Subcutaneous abdominal adipose tissue (tissue), 5 donors: ENCODE data around the gene FAM193A.
A peak's percentile ranks its signal among the peaks of the same experiment; 100 is the strongest.

Experiments
- H3K27ac ChIP-seq: one replicate; pipeline ENCODE4 v1.7.0; 2013; ENCODE audit warnings: low read depth, mild to moderate bottlenecking, inconsistent platforms, low read length, moderate library complexity
- H3K27me3 ChIP-seq, 5 donors: one replicate each; pipeline ENCODE4 v1.7.0; 2013; ENCODE audit warnings: low read length in 5 of 5, inconsistent platforms in 1 of 5; ENCODE audit not compliant: control insufficient read depth in 5 of 5, insufficient read depth in 4 of 5
- H3K36me3 ChIP-seq, 5 donors: one replicate each; pipeline ENCODE4 v1.7.0; 2013; ENCODE audit warnings: low read length in 5 of 5; ENCODE audit not compliant: control insufficient read depth in 5 of 5, insufficient read depth in 5 of 5
- H3K4me1 ChIP-seq, 5 donors: one replicate each; pipeline ENCODE4 v1.7.0; 2013; ENCODE audit warnings: low read length in 5 of 5, mild to moderate bottlenecking in 3 of 5, moderate library complexity in 1 of 5; ENCODE audit not compliant: control insufficient read depth in 5 of 5, insufficient read depth in 5 of 5
- H3K4me3 ChIP-seq, 5 donors: one replicate each; pipeline ENCODE4 v1.7.0; 2013; ENCODE audit warnings: low read length in 5 of 5, low read depth in 1 of 5
- H3K9ac ChIP-seq, 5 donors: one replicate each; pipeline ENCODE4 v1.7.0; 2013; ENCODE audit warnings: low read length in 5 of 5, mild to moderate bottlenecking in 4 of 5, moderate library complexity in 3 of 5
- H3K9me3 ChIP-seq, 5 donors: one replicate each; pipeline ENCODE4 v1.7.0; 2013; ENCODE audit warnings: low read length in 5 of 5; ENCODE audit not compliant: control insufficient read depth in 5 of 5
- donor health status: healthy.
- donor health status: healthy.
- donor health status: healthy.
- donor health status: healthy.
- donor health status: healthy.

FAM193A gene

GRCh38 chr4:2745981-2746806 lies 209.7 kb downstream of the FAM193A start:
- Histone ChIP-seq H3K9ac (peak overlapping the region in 1 of 5 donors; percentile 44), H3K4me1 (peaks cover 0 to 15% (median 4%) of the 10 kb centered on the region in 5 donors), H3K27ac (no peak overlapping the region), H3K4me3 (no peak overlapping the region), H3K27me3 (no peaks in the 10 kb centered on the region), H3K9me3 (no peaks in the 10 kb centered on the region), H3K36me3 (peaks cover 0 to 70% (median 63%) of the 10 kb centered on the region in 5 donors)

GRCh38 chr4:2746891-2747695 lies 210.6 kb downstream of the FAM193A start:
- no peak overlapping the region for H3K27ac ChIP-seq
- peaks cover 0 to 15% (median 4%) of the 10 kb centered on the region in 5 donors for H3K4me1 ChIP-seq
- H3K9me3 ChIP-seq, result no peaks in the 10 kb centered on the region
- no peaks in the 10 kb centered on the region for H3K27me3 ChIP-seq
- H3K9ac ChIP-seq, result peak overlapping the region in 1 of 5 donors; percentile 16
- no peak overlapping the region for H3K4me3 ChIP-seq
- H3K36me3 ChIP-seq, result peaks cover 0 to 61% (median 56%) of the 10 kb centered on the region in 5 donors

- no peak overlapping the region for H3K9ac ChIP-seq
Measured at GRCh38 chr4:2750719-2751605, 214.5 kb downstream of the FAM193A start.

GRCh38 chr4:2753436-2753835 lies 217.0 kb downstream of the FAM193A start:
- H3K9me3 ChIP-seq, result no peaks in the 10 kb centered on the region
- H3K4me1 ChIP-seq, result peaks cover 3 to 22% (median 15%) of the 10 kb centered on the region in 5 donors
- H3K36me3 ChIP-seq, result peaks cover 0 to 9% (median 4%) of the 10 kb centered on the region in 5 donors
- H3K27ac ChIP-seq, result no peak overlapping the region
- no peak overlapping the region for H3K4me3 ChIP-seq
- H3K27me3 ChIP-seq, result no peaks in the 10 kb centered on the region
- H3K9ac ChIP-seq, result no peak overlapping the region

More at GRCh38 chr4:2750719-2751605, 214.5 kb downstream of the FAM193A start:
- no peaks in the 10 kb centered on the region for H3K9me3 ChIP-seq
- H3K27me3 ChIP-seq, result no peaks in the 10 kb centered on the region
- H3K36me3 ChIP-seq, result peaks cover 0 to 26% (median 23%) of the 10 kb centered on the region in 5 donors
- H3K4me3 ChIP-seq, result no peak overlapping the region
- H3K27ac ChIP-seq, result no peak overlapping the region
- H3K4me1 ChIP-seq, result peaks cover 3 to 27% (median 14%) of the 10 kb centered on the region in 5 donors

- H3K36me3 ChIP-seq, result peaks cover 0 to 9% (median 0%) of the 10 kb centered on the region in 5 donors
- no peaks in the 10 kb centered on the region for H3K9me3 ChIP-seq
- peak overlapping the region in 4 of 5 donors; percentile 77 to 90 (median 87) for H3K9ac ChIP-seq
- peaks cover 3 to 22% (median 15%) of the 10 kb centered on the region in 5 donors for H3K4me1 ChIP-seq
- H3K27me3 ChIP-seq, result no peaks in the 10 kb centered on the region
- H3K4me3 ChIP-seq, result peak overlapping the region; percentile 61 to 88 (median 83)
- H3K27ac ChIP-seq, result peak overlapping the region; percentile 57
Measured at GRCh38 chr4:2754848-2755819, 218.7 kb downstream of the FAM193A start.

GRCh38 chr4:2755821-2756690 lies 219.6 kb downstream of the FAM193A start, which contains the start of gene TNIP2:
Gene TNIP2 (minus strand): TSS chr4:2756336. CDS start chr4:2756289, 47 bp downstream.
- Histone ChIP-seq H3K27ac (peak within 1 kb of the TSS; percentile 57), H3K9ac (peak within 1 kb of the TSS; percentile 48 to 90 (median 86))

GRCh38 chr4:2756691-2757350 lies 220.4 kb downstream of the FAM193A start:
- no peak overlapping the region for H3K27ac ChIP-seq
- peaks cover 0 to 9% (median 0%) of the 10 kb centered on the region in 5 donors for H3K36me3 ChIP-seq
- H3K9me3 ChIP-seq, result no peaks in the 10 kb centered on the region
- no peaks in the 10 kb centered on the region for H3K27me3 ChIP-seq
- H3K4me3 ChIP-seq, result peak overlapping the region; percentile 48 to 72 (median 64)
- H3K4me1 ChIP-seq, result peaks cover 3 to 22% (median 15%) of the 10 kb centered on the region in 5 donors
- H3K9ac ChIP-seq, result peak overlapping the region in 3 of 5 donors; percentile 35 to 56 (median 48)

More at GRCh38 chr4:2755821-2756690, 219.6 kb downstream of the FAM193A start, which contains the start of gene TNIP2:
- peaks cover 3 to 22% (median 15%) of the 10 kb centered on the region in 5 donors for H3K4me1 ChIP-seq
- H3K9me3 ChIP-seq, result no peaks in the 10 kb centered on the region
- H3K36me3 ChIP-seq, result peaks cover 0 to 9% (median 0%) of the 10 kb centered on the region in 5 donors
- H3K4me3 ChIP-seq, result peak within 1 kb of the TSS; percentile 69 to 88 (median 83)
- no peaks in the 10 kb centered on the region for H3K27me3 ChIP-seq
